GM15510 (cell line): ENCODE measurements around the gene SUGP1.

Source experiments
- POLR2A ChIP-seq: IDR thresholded peaks from 3 replicates; pipeline ENCODE4 v1.6.1; 2011; ENCODE audit warnings: borderline replicate concordance; ENCODE audit not compliant: insufficient read length; ENCODE audit errors: extremely low read depth

The SUGP1 gene

DNA sequence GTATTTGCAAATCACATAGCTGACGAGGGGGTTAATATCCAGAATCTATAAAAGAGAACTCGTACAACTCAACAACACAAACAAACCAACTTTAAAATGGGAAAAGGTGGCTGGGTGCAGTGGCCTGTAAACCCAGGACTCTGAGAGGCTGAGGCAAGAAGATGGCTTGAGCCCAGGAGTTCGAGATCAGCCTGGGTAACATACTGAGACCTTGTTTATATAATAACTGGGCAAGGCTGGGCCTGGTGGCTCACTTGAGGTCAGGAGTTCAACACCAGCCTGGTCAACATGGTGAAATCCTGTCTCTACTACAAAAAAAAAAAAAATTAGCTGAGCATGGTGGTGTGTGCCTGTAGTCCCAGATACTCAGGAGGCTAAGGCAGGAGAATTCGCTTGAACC lies 25.4 kb downstream of the SUGP1 start:
- TF ChIP-seq POLR2A = no peak

GRCh38 chr19:19292607-19293006 lies 27.7 kb downstream of the SUGP1 start:
- no peak for TF ChIP-seq POLR2A

- TF ChIP-seq POLR2A = no peak
Observed at GRCh38 chr19:19285686-19286085, 34.6 kb downstream of the SUGP1 start.

- TF ChIP-seq POLR2A = no peak
Observed at GRCh38 chr19:19280561-19280960, 39.7 kb downstream of the SUGP1 start.

DNA sequence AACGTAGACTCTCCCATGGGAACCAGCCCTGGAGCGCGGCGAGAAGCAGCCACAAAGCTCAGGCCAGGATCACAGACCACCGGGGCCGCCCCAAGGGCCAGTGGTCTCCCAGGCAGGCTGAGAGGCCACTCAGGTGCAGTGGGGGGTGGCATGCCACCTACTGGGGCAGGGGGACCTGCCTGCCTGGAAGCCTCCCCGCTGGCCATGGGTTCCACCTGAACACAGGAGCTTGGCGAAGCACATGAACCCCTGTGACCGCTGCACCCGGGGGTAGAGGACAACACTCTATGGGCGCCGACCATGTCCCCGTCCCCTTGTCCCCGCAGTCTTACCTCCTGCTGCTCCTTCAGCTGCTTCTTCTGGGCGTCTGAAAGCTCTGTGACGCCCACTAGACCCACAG lies 40.5 kb downstream of the SUGP1 start:
- no peak for TF ChIP-seq POLR2A

DNA sequence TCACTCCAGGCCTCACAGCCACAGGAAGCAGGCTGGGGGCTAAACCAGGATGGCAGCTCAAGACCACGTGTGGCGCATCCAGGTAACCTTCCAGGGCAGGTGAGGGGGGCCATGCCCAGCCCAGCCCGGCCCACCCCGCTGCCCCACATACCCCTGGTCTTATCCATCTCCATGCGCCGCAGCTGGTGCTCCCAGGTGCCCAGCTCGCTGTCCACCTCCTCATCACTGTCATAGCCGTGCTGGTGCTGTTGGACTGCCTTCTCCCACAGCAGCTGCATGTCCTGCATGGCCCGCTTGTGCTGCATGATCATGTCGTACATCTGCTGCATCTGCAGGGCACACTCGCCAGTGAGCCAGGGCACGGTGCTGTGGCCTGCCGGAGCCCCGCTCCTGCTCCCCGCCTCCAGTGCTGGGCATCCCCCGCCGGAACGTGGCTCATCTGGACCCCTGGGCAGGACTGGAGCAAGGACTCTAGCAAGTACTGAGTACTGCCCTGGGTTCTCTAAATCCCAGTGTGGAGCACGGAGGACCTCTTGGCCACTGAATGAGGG lies 41.2 kb downstream of the SUGP1 start:
- TF ChIP-seq POLR2A = no peak

DNA sequence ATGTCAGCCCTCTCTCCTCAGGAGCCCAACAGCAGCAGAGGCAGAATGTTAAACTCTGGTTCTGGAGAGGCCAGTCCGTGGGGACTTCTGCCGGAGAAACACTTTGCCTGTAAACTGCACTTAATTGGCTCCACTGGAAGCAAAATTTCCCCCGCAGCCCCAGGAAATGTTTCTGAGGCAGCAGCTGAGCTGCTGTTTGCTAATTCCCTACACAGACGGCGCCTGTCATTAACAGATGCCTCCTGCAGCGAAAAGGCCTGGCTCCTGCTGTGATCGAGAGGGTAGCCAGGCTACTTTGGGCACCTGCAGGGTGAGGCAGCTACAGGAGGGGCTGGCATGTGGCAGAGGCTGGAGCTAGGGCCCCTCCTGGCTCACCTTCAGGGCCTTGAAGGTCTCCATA lies 42.0 kb downstream of the SUGP1 start:
- TF ChIP-seq POLR2A = no peak

GRCh38 chr19:19276851-19277250 lies 43.5 kb downstream of the SUGP1 start:
- no peak for TF ChIP-seq POLR2A

DNA sequence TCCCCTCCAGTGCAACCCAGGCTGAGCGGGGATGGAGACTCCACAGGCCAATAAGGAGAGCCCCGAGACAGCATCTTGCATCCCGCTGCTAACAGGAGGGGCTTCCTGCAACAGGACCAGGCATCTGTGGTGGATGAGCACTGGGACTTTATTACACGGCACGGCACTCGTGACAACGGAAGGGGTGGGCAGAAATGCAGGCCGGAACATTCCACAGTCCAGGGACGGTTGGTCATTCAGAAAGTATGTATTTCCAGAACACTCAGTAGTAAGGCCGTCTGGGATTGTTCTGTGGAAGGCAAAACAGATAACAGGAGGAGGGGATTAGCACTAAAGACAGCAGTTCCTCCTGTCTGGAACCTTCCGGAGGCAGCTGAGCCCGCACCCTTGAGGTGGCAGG lies 43.9 kb downstream of the SUGP1 start:
- TF ChIP-seq POLR2A = no peak

DNA sequence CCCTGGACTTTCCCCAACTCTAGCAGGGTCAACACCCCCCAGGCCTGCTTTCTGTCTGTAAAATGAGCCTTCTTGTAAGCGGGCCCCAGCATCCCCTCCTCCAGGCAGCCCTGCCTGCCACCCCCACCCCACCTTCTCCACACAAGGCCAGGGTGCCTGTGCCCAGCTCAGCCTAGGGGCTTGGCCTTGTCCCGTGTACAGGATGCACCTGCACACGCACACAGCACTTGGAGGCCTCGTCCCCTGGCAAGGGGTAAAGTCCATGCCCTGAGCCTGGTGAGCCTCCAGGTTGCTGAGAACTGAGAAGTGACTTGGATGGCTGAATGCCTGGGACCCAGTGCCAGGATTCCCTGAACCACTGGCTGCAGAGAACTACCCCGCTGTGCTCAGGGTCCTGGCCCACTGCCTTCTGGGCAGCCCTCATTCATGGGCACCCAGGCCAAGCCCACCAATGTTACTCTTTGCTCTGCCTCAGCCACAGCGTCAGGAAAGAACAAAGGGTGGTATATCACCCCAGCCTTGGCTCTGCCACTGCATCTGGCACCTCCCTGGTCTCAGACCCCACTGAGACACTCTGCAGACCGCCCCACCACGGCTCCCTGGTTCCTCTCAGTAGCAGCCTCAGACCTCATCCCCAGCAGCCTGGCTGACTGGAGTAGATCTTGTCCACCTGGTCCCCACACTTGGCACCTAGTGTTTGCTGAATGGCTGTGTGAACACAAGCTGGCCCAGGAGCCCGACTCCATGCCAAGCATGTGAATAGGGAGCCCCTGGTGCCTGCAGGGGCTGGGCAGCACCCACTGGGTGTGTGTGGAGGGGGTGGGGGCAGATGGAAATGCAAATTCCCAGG lies 45.4 kb downstream of the SUGP1 start:
- no peak for TF ChIP-seq POLR2A

DNA sequence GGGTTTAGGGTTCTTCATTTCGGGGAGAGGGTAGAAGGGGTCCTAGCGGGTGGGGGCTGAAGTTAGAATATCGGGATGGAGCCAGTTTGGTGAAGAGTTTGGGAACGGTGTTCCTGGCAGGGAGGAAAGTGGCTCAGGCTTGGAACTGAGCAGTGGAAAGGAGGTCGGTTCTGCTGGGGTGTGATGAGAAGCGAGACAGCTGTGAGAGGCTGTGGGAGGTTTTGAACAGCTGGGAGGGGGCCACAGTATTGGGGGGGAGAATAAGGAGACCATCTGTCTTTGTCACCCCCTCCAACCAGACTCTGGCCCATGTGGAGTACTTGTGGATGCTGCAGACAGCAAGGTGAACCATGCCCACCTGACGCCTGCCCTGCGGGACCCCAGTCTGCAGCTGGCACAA lies 46.2 kb downstream of the SUGP1 start:
- TF ChIP-seq POLR2A = no peak

GRCh38 chr19:19271828-19272599 lies 48.3 kb downstream of the SUGP1 start:
- TF ChIP-seq POLR2A = no peak

GRCh38 chr19:19270749-19271571 lies 49.3 kb downstream of the SUGP1 start:
- no peak for TF ChIP-seq POLR2A

DNA sequence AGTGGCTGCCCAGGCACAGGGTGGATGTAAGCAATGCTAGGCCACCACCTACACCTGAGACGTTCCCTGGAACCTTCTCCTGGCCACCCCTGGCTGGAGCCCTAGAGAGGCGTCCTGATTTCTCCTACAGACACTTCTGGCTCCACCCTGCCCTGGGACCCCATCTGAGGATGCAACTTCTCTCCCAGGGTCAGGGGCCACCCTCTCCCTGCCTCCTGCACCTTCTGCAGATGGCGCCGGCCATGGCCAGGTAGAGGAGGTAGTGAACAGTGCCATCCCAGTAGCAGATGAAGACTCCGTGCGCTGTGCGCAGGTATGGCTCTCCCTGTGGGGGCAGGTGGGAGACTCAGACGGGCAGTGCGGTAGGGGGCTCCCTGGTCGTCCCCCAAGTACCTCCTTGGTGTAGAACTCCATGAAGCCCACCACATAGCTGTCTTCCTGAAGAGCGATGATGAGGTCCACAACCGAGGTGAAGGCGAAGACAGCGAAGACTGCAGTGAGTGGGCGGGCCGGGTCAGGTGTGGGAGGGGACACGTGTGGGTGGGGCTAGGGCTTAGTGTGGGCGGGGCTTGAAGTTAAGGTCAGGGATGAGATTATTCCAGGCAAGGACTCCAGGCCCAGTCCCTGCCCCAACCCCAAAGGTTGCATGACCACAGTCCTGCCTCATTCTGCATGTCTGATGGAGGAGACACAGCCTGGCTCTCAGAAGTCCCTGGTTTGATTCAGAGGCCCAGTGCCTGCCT lies 50.2 kb downstream of the SUGP1 start:
- no peak for TF ChIP-seq POLR2A
